ENCODE measurements around the gene SLC17A1.

- TF ChIP-seq CTCF (IDR thresholded peaks at IDR 0.05) (no peak), POLR2AphosphoS5 (IDR thresholded peaks at IDR 0.05) (no peak)
These were observed 27.0 kb downstream of the SLC17A1 start for GRCh38 chr6:25804804-25805203.
